Stimulated activated CD8-positive, alpha-beta memory T cell treated with anti-CD3 and anti-CD28 coated beads, Interleukin-2, amount 100 ng/mL, for 48 hours (primary cell): ENCODE measurements around the gene SREBF2.

ENCODE experiments used
- DNase-seq, 2 donors: peaks; one replicate each; pipeline ENCODE4 v3.0.0-alpha.2; 2020; ENCODE audit warnings: low read depth in 2 of 2

The SREBF2 gene

GRCh38 chr22:41832553-41833368 lies at the start of gene SREBF2:
Gene SREBF2 (plus strand): TSS chr22:41833105. CDS start chr22:41833271, 166 bp downstream.
- peak; percentile 98 to 99 for DNase-seq

- DNase-seq, result no peak
Observed at GRCh38 chr22:41787331-41787730, 45.6 kb upstream of the SREBF2 start.

DNA sequence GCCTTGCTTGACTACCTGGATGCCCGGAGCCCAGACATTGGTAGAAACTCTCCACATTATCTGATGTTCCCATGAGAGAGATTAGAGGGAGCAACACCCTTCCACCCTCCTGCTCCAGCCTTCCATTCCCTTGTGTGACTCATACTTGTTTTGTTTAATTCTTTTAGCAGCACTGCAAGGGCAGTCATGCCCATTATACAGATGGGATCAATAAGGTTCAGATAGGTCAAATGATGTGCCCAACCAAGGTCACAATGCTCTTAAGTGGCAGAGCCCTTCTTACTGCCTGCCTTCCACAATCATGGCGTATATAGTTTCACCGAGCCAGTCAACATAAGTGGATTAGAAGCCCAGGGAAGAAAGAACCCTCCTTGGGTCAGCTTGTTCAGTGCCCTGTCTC lies 39.0 kb upstream of the SREBF2 start:
- no peak for DNase-seq

- DNase-seq, result no peak
Observed at GRCh38 chr22:41798736-41799135, 34.2 kb upstream of the SREBF2 start.

GRCh38 chr22:41799486-41800347 lies 33.2 kb upstream of the SREBF2 start:
- DNase-seq, result no peak

- DNase-seq, result peak; percentile 88 to 89
Observed at GRCh38 chr22:41800348-41801146, 32.4 kb upstream of the SREBF2 start, which contains the start of gene CCDC134. Gene CCDC134 (plus strand): TSS chr22:41800679. CDS start chr22:41808891, 8,212 bp downstream.

DNA sequence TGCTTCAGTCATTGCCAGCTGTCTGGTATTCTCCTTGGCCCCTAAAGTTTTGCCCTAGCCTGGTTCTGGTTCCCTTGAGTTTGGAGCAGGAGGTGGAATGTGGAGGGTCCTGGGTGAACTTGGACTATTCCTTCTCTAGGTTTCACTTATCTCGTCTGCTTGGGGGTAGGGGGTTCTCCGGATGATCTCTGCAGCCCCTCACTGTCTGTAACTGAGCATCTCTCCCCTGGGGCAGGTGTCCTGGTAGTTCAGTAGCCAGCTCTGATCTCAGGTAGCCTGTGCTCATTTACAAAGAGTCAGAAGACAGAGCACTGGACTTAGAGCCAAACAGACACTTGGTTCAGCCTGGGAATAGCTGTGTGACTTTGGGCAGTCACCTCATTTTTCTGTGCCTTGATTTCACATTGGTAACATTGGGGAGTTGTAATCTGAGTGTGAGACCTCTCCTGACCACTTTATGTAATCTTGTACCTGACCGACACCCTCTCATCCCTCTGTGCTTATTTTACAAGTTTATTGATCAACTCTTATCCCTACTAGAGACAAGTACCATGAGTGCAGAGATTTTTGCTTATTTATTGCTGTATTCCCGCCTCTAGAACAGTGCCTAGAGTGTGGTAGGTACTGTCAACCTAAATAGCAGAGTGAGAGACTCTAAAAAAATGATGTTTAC lies 31.6 kb upstream of the SREBF2 start:
- DNase-seq, result no peak

GRCh38 chr22:41801886-41802285 lies 31.0 kb upstream of the SREBF2 start:
- no peak for DNase-seq

DNA sequence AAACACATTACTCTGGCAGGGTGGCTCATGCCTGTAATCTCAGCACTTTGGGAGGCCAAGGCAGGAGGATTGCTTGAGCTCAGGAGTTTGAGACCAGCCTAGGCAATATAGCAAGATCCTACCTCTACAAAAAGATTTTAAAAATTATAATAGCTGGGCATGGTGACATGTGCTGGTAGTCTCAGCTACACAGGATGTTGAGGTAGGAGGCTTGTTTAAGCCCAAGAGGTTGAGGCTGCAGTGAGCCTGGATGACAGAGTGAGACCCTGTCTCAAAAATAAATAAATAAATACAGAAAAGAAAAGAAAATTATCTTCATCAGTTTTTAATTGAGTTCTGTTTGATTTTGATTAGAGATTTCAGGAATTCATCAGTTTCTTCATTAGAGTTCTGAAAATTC lies 27.3 kb upstream of the SREBF2 start:
- DNase-seq, result no peak

DNA sequence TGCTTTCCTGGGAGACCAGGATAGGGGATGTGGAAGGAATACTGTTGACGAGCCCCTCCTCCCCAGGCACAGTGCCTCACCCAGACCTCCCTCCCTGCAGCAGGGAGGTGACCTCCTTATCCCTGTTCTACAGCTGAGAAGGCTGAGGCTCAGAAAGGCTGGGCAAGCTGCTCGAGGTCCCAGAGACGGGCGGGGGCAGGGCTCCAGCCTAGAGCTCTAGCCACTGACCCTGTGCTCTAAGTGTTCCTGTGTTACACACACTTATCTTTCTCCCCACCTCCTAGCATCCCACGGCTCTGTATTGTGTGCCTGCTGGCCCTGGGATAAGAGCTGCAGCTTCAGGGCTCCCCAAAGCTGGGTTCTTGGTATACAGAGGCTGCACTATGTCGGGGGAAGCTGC lies 24.5 kb upstream of the SREBF2 start:
- DNase-seq, result no peak

GRCh38 chr22:41810022-41810421 lies 22.9 kb upstream of the SREBF2 start:
- DNase-seq, result no peak

- no peak for DNase-seq
Observed at GRCh38 chr22:41812805-41813545, 19.9 kb upstream of the SREBF2 start.

DNA sequence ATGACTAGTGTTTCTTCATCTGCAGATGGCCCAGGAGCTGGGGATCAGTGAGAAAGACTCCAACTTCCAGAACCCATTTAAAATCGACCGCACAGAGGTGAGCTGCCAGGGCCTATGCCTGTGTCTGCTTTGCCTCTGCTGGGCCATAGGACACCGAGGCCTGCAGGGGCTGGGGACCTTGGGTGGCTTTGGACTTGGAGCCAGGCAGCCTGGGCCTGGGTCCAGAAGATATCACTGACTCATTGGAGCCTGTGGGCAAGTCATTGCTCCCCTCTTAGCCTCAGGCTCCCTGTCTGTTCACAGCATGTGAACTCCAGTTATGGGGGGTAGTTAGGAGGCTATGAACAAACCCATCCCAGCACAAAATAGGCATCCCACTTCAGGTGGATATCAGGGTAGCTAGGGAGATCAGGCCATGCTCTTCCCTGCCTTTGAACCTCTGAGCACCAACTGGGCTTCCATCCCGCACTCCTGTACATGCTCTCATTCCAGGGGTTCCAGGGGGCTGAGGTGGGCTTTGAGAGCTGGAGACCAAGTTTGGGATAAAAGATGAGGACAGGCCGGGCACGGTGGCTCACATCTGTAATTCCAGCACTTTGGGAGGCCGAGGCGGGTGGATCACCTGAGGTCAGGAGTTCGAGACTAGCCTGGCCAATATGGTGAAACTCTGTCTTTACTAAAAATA lies 19.0 kb upstream of the SREBF2 start:
- DNase-seq, result no peak

- DNase-seq, result no peak
Observed at GRCh38 chr22:41815716-41816115, 17.2 kb upstream of the SREBF2 start.

DNA sequence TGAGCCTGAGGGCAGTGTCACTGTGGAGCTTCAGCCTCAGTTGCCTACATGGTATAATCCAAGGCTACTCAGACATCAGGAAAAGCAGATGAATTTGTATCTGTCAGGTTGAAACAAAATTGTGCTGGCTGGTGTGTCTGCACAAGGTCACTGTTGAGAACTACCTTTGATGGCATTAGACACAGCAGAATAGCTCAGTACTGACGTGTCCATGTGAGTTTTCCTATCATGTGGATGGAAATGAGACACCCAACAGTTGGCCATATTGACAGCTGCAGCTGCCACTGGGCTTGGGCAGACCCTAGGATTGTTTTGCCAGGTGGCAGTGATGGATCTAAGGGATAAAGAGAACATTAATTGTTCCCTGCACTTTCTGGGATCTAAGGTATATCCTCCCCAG lies 16.7 kb upstream of the SREBF2 start:
- no peak for DNase-seq

DNA sequence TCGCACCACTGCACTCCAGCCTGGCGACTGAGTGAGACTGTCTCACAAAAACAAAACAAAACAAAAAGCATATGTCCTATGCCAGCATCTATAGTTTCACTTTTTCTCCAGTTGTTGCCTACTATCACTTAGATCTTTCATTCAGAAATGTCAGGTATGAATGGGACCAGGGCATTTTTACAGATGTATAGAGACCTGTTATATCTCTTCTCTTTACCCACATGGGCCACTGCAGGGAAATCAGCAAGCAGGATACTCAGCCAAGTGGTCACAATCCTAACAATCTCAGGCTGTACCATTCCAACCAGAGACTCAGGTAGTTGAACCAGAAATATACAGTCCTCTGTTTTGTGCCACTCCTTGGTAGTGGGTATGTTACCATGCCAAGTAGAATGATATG lies 16.0 kb upstream of the SREBF2 start:
- no peak for DNase-seq

GRCh38 chr22:41818011-41818410 lies 14.9 kb upstream of the SREBF2 start:
- DNase-seq, result no peak

GRCh38 chr22:41818596-41818995 lies 14.3 kb upstream of the SREBF2 start:
- no peak for DNase-seq

DNA sequence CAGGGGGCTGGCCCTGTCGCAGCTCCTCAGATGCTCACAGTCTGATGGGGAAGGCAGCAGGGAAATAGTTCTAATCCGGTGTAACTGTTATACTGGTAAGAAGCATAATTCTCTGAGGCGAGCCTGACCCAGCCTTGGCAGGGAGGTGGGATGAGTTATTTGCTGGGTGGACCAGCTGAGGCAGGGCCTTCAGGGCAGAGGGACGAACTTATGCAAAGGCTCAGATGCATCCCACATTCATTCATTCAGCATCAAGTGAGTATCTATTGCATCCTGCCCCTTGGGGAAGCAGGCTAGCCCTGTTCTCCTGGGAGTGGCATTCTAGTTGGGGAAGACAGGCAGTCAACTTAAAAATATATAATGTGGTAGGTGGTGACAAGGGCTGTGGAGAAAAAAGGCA lies 13.6 kb upstream of the SREBF2 start:
- DNase-seq, result no peak

- DNase-seq, result no peak
Observed at GRCh38 chr22:41820447-41820846, 12.5 kb upstream of the SREBF2 start.
